Natural killer cell (primary cell): ENCODE measurements around the gene NECTIN4. TPM values are rescaled to one million over a fixed set of nuclear protein-coding genes. Genes with fewer than 3 reads are reported as not detected.

Experiments used
- ATAC-seq, 3 donors: fragments of 150-1000 bp in 2 of 3; fragments of 200-7000 bp in 1 of 3; cut with Tn5 transposase; 1 replicate in 1 of 3; 2 replicates in 2 of 3; pipeline ENCODE4 v1.10.0; 2021; ENCODE audit warnings: mild to moderate bottlenecking in 2 of 3, moderate library complexity in 2 of 3
- DNase-seq, 2 donors: peaks; one replicate each; pipeline versions ENCODE4 v3.0.0 to v3.0.0-alpha.2; 2013 to 2021; ENCODE audit warnings: mixed read lengths in 1 of 2
- H3K27ac ChIP-seq: one replicate; pipeline ENCODE4 v1.5.1; 2013; ENCODE audit warnings: mild to moderate bottlenecking, low read length
- H3K27me3 ChIP-seq: one replicate; pipeline ENCODE4 v1.6.1; 2013; ENCODE audit warnings: low read length; ENCODE audit not compliant: control insufficient read depth, insufficient read depth
- H3K36me3 ChIP-seq: one replicate; pipeline ENCODE4 v1.6.1; 2013; ENCODE audit warnings: low read length; ENCODE audit not compliant: control insufficient read depth, insufficient read depth
- H3K4me1 ChIP-seq: one replicate; pipeline ENCODE4 v1.6.1; 2013; ENCODE audit warnings: low read length; ENCODE audit not compliant: control insufficient read depth, insufficient read depth
- H3K4me3 ChIP-seq: one replicate; pipeline ENCODE4 v1.5.1; 2013; ENCODE audit warnings: low read length
- H3K9me3 ChIP-seq: one replicate; pipeline ENCODE4 v1.6.1; 2013; ENCODE audit warnings: low read length; ENCODE audit not compliant: control insufficient read depth, insufficient read depth
- H3K27ac Mint-ChIP-seq, 2 donors: one replicate each; pipeline ENCODE4 v1.8.0; 2022; ENCODE audit warnings: mild to moderate bottlenecking in 2 of 2, mixed read lengths in 2 of 2, moderate library complexity in 1 of 2
- H3K27me3 Mint-ChIP-seq, 2 donors: one replicate each; pipeline ENCODE4 v1.8.0; 2022; ENCODE audit warnings: low read depth in 2 of 2, mixed read lengths in 2 of 2
- H3K36me3 Mint-ChIP-seq: one replicate; pipeline ENCODE4 v1.8.0; 2022; ENCODE audit warnings: mixed read lengths
- H3K4me1 Mint-ChIP-seq, 2 donors: one replicate each; pipeline ENCODE4 v1.8.0; 2022; ENCODE audit warnings: mixed read lengths in 2 of 2
- H3K4me3 Mint-ChIP-seq: one replicate; pipeline ENCODE4 v1.8.0; 2022; ENCODE audit warnings: mild to moderate bottlenecking, moderate library complexity, mixed read lengths
- H3K9me3 Mint-ChIP-seq, 2 donors: one replicate each; pipeline ENCODE4 v1.8.0; 2022; ENCODE audit warnings: mixed read lengths in 2 of 2
- CTCF ChIP-seq: fragments of 200-600 bp; IDR thresholded peaks from one replicate; pipeline ENCODE4 v1.8.0; 2022; ENCODE audit warnings: antibody characterized with exemption
- WGBS: methylation state at CpG from one replicate; pipeline ENCODE4 v1.1.7; 2013; ENCODE audit warnings: missing lambda C conversion rate; ENCODE audit not compliant: insufficient coverage; 5-methylcytosine and 5-hydroxymethylcytosine counted together
- intact Hi-C: fragments of 100-400 bp; cut with micrococcal nuclease; formaldehyde crosslinking; loops from one replicate; pipeline ENCODE4 v1.14.2; 2022
- total RNA-seq, 4 donors: library from RNA; stranded (reverse); fragments of 120-200 nt in 1 of 4; gene quantifications; one replicate each; pipeline versions ENCODE4 v1.2.3 to v1.2.4, GENCODE V29; 2013 to 2022

Gene NECTIN4
- total RNA-seq, 3 donors from 2014 or later (not counting 1 experiment from before 2014, with no cell fraction given): 0.07 to 0.09 TPM; not detected in 1

- Mint-ChIP-seq H3K36me3 (no peaks in the 10 kb centered on the region), H3K27ac (no peak overlapping the region), H3K4me3 (no peak overlapping the region), H3K9me3 (no peaks in the 10 kb centered on the region), H3K4me1 (peaks cover 19 to 39% of the 10 kb centered on the region in 2 donors), H3K27me3 (no peaks in the 10 kb centered on the region)
- intact Hi-C loops: loop anchor here (1.0 kb wide), 1 partner anchor 20 kb away; the partner anchor contains the start of gene UFC1
- no peak for DNase-seq
- Histone ChIP-seq H3K4me1 (peaks cover 21% of the 10 kb centered on the region), H3K27ac (peak overlapping the region; percentile 81), H3K36me3 (peaks cover 3% of the 10 kb centered on the region), H3K4me3 (peak overlapping the region; percentile 77), H3K9me3 (no peaks in the 10 kb centered on the region), H3K27me3 (no peaks in the 10 kb centered on the region)
- no peak for TF ChIP-seq CTCF
- WGBS: 7% methylated on average over 11 of the region's 11 CpGs
- ATAC-seq: peak in 2 of 3 donors; percentile 2 to 5
Observed at GRCh38 chr1:161133220-161133740, 43.9 kb upstream of the NECTIN4 start.

- intact Hi-C loops: loop anchor here (1.0 kb wide), 3 partner anchors 15 to 34 kb away; partner anchors contain the start of genes PPOX and UFC1
- peak; percentile 92 to 97 (median 95) for ATAC-seq
- peaks cover 21% of the 10 kb centered on the region for H3K4me1 ChIP-seq
Observed at GRCh38 chr1:161132410-161133219, 43.3 kb upstream of the NECTIN4 start, which contains the start of gene DEDD. Gene DEDD (minus strand): TSS chr1:161132667. CDS start chr1:161124462, 8,205 bp downstream.

GRCh38 chr1:161131523-161132409 is 42.4 kb upstream of the NECTIN4 start:
- H3K9me3 ChIP-seq: no peaks in the 10 kb centered on the region
- Mint-ChIP-seq H3K27ac (no peak overlapping the region), H3K27me3 (no peaks in the 10 kb centered on the region), H3K4me3 (no peak overlapping the region), H3K9me3 (no peaks in the 10 kb centered on the region), H3K36me3 (peaks cover 5% of the 10 kb centered on the region), H3K4me1 (peaks cover 30 to 49% of the 10 kb centered on the region in 2 donors)
- DNase-seq (peak; percentile 25 to 62), ATAC-seq (no peak)
- peaks cover 13% of the 10 kb centered on the region for H3K36me3 ChIP-seq
- intact Hi-C loops: loop anchor here (1.0 kb wide), 2 partner anchors 14 to 35 kb away; partner anchors contain the start of gene PPOX
- H3K27me3 ChIP-seq: no peaks in the 10 kb centered on the region
- peak overlapping the region; percentile 81 for H3K27ac ChIP-seq
- no peak for TF ChIP-seq CTCF
- peak overlapping the region; percentile 77 for H3K4me3 ChIP-seq
- WGBS: 8% methylated on average over 22 of the region's 22 CpGs
- peaks cover 21% of the 10 kb centered on the region for H3K4me1 ChIP-seq

More at GRCh38 chr1:161132410-161133219, 43.3 kb upstream of the NECTIN4 start, which contains the start of gene DEDD:
- no peaks in the 10 kb centered on the region for H3K36me3 Mint-ChIP-seq
- peak; percentile 81 to 95 for DNase-seq
- H3K4me3 ChIP-seq: peak within 1 kb of the TSS; percentile 77
- peak within 1 kb of the TSS; percentile 81 for H3K27ac ChIP-seq
- H3K9me3 Mint-ChIP-seq: no peaks in the 10 kb centered on the region
- no peaks in the 10 kb centered on the region for H3K27me3 Mint-ChIP-seq
- H3K27ac Mint-ChIP-seq: no peak within 1 kb of the TSS
- under 1% methylated on average over 62 of the region's 68 CpGs for WGBS
- peaks cover 7% of the 10 kb centered on the region for H3K36me3 ChIP-seq
- H3K4me3 Mint-ChIP-seq: no peak within 1 kb of the TSS
- no peaks in the 10 kb centered on the region for H3K27me3 ChIP-seq
- H3K9me3 ChIP-seq: no peaks in the 10 kb centered on the region
- TF ChIP-seq CTCF: no peak
- peaks cover 21 to 43% of the 10 kb centered on the region in 2 donors for H3K4me1 Mint-ChIP-seq
